ENCODE measurements around the gene PRKCQ.

The PRKCQ gene

DNA sequence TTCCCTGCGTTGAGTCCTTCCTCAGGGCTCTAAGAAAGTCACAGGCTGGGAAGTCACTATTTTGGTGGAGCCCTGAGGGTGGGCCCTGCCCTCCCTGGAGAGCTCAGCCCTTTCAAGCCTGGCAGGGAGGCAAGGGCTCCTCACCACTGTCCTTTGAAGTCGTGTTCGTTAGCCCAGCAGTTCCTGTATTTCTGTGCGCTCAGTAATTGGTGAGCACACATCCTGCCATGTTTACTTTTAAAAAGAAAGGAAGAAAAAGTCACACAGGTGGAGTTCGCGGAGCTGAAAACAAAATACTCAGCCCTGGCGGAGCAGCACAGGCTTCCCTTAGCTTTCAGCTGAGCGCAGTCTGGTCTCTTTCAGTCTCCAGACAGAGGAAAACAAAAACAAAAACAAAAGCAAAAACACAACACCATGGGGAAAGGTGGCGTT, 37.1 kb downstream of the PRKCQ start:
- H3K4me3 ChIP-seq (ENCODE audit: low read depth, low read length), result no peak overlapping the region
- TF ChIP-seq, protein P1, sequence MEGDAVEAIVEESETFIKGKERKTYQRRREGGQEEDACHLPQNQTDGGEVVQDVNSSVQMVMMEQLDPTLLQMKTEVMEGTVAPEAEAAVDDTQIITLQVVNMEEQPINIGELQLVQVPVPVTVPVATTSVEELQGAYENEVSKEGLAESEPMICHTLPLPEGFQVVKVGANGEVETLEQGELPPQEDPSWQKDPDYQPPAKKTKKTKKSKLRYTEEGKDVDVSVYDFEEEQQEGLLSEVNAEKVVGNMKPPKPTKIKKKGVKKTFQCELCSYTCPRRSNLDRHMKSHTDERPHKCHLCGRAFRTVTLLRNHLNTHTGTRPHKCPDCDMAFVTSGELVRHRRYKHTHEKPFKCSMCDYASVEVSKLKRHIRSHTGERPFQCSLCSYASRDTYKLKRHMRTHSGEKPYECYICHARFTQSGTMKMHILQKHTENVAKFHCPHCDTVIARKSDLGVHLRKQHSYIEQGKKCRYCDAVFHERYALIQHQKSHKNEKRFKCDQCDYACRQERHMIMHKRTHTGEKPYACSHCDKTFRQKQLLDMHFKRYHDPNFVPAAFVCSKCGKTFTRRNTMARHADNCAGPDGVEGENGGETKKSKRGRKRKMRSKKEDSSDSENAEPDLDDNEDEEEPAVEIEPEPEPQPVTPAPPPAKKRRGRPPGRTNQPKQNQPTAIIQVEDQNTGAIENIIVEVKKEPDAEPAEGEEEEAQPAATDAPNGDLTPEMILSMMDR (IDR thresholded peaks at IDR 0.05; ENCODE audit: low read depth, low read length), result no peak

DNA sequence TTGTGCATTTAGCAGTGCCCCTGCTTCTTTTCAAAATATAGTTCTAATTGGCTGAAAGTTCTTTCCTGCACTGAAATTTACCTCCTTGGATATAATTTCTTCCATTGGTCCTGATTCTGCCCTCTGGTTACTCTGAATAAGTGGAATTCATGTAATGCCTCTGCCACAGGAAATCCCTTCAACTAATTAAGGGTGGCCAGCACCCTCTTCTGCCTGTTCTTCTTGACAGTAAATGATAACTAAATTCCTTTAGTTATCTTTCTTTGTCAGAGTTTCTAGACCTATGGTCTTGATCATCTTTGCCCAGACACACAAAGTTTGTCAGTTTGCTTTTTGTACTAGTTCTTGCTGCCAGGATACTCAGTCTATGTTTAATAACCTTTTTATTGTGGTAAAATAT, 40.2 kb downstream of the PRKCQ start:
- no peak overlapping the region for H3K4me3 ChIP-seq (ENCODE audit: low read depth, low read length)
- TF ChIP-seq, protein P1 (IDR thresholded peaks at IDR 0.05; ENCODE audit: low read depth, low read length), result no peak

DNA sequence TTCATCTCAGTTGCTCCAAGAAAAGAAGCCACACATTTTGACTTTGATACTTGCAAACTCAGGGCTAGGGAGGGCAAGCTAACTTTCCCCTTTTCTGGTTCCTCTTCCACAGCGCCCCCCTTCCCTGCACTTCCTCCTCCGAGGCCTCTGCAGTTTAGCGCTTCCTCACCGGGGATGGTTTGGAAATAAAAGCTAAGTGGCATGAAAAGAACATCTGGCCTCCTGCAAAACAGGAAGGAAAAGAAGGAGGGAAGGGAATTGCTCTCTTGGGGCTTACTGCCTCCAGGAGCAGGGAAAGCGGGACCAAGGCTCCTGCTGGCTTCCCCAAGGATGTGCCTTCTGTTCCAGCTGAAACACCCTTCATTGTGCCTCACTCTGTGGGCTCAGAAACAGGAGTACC, 42.3 kb downstream of the PRKCQ start:
- no peak overlapping the region for H3K4me3 ChIP-seq (ENCODE audit: low read depth, low read length)
- TF ChIP-seq, protein P1 (IDR thresholded peaks at IDR 0.05; ENCODE audit: low read depth, low read length), result no peak

DNA sequence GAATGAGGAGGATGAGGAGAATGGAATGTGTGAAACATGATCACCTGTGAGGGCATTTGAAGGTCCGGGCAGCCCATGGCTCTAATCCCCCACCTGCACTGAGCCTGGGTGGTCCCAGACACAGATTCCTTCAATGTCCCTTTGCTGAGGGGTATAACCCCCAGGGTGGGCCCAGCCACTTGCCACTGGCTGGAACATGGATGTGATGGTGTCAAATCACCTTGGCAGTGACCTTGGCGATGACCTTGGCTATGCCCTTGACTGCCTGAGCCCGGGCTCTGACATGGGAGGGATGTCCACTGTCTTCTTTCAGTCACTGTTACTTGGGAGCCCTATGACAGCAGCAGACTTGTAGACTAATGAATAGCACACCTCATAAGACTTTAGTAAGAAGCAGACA, 44.0 kb downstream of the PRKCQ start:
- TF ChIP-seq, protein P1 (IDR thresholded peaks at IDR 0.05; ENCODE audit: low read depth, low read length), result no peak
- no peak overlapping the region for H3K4me3 ChIP-seq (ENCODE audit: low read depth, low read length)

DNA sequence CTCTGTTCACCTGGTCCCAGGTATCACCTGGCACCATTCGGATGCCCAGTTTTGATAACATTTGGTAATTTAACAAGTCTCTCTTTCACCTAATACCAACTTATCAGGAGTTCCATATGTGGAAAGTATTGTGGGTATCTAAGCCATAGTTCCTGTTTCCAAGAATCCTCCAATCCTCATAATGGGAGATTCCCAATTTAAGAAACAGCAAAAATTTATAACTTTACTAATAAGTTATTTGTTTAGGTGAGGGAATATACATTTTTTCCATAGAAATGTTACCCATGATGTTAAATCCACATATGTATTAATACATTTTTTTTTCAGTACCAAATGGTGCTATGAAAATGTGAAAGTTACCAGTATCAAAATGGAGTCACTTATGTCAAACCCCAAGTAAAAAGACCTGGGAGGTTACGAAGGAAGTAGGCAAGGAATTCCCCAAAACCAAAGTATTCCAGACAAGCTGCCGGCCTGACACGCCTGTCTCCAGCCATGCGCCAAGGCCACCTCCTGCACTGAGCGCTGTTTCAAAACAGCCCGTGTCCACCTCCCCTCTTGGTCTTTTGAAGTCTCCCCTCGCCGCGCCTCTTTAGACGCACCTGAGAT, 44.8 kb downstream of the PRKCQ start:
- no peak overlapping the region for H3K4me3 ChIP-seq (ENCODE audit: low read depth, low read length)
- TF ChIP-seq, protein P1 (IDR thresholded peaks at IDR 0.05; ENCODE audit: low read depth, low read length), result no peak

DNA sequence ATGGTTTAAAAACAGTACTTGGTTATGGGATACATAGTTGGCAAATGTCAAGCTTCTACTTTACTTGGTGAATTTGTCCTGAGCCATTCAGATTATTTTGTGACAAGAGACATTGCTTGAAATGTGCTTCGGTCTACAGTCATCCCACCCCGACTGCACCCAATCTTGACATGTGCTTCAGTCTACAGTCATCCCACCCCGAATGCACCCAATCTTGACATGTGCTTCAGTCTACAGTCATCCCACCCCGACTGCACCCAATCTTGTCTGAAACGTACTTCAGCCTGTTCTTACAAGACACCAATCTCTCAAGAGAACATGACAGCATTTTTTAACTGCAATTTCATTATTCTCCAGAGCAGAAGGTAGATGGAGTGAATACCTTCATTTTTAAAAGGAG, 47.8 kb downstream of the PRKCQ start:
- no peak overlapping the region for H3K4me3 ChIP-seq (ENCODE audit: low read depth, low read length)
- TF ChIP-seq, protein P1 (IDR thresholded peaks at IDR 0.05; ENCODE audit: low read depth, low read length), result no peak

DNA sequence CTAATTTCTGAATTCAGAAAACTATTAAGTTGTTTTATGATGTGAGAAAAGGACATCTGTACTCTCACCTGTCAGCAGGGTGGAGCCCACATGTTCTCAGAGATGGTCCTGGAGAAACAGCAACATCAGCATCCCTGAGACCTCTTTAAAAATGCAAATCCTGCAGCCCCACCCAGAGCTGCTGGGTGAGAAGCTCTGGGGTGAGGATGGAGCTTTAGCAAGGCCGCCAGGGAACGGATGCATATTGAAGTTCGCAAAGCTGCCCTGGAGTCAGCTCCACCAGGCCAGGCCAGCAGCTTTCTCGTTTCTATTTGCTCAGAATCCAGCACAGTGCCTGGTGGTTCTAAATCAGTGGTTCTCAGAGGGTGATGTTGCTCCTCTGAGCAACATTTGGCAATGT, 49.1 kb downstream of the PRKCQ start:
- TF ChIP-seq, protein P1 (IDR thresholded peaks at IDR 0.05; ENCODE audit: low read depth, low read length), result no peak
- no peak overlapping the region for H3K4me3 ChIP-seq (ENCODE audit: low read depth, low read length)
